22Rv1 (cell line): ENCODE data around the gene PLRG1.

Experiments used
- H3K27ac ChIP-seq: fragments of 450-650 bp; 2 replicates; pipeline ENCODE4 v1.5.1; 2017
- CTCF ChIP-seq: fragments of 450-650 bp; IDR thresholded peaks from 2 replicates; pipeline ENCODE4 v1.5.1; 2017; ENCODE audit warnings: mild to moderate bottlenecking
- ZFX ChIP-seq: fragments of 450-650 bp; IDR thresholded peaks from 2 replicates; pipeline ENCODE4 v1.6.1; 2017; ENCODE audit warnings: antibody characterized with exemption, borderline replicate concordance

Gene PLRG1

DNA sequence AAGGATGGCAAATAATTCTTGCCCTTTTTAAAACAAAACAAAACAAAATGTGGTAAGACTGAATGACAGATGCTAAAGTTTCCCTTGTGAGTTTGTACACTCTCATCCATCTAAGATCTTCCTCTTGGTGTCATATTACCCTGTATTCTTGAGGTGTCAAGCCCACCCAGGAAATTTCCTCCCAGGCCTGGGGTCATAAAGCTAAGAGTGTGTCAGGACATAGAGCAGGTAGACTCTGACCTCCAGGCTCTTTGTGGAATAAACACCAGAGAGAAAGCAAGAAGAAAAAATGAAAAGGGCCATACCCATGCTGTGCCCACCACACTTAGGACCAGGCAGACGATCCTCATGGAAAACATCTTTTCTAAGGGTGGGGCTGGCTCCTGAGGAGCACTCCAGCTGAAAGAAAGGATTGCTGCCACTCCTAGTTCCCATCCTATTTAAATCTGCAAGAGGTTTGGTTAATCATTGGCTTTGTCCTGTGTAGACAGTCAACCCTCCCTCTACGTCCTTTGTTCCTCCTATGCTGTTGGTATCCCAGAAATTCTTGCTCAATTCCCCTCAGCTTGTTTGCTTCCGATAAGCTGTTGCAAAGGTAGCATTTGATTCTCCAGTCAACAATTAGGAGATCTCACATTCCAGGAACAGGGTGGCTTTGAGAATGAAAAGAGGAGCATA lies 40.3 kb upstream of the PLRG1 start, which contains the start of gene FGA:
Gene FGA (minus strand): TSS at position 414 of the 678 bp plus-strand sequence. CDS start 55 bp downstream, at position 359.
- no peak within 1 kb of the TSS for H3K27ac ChIP-seq
- TF ChIP-seq CTCF (no peak), ZFX (no peak)

DNA sequence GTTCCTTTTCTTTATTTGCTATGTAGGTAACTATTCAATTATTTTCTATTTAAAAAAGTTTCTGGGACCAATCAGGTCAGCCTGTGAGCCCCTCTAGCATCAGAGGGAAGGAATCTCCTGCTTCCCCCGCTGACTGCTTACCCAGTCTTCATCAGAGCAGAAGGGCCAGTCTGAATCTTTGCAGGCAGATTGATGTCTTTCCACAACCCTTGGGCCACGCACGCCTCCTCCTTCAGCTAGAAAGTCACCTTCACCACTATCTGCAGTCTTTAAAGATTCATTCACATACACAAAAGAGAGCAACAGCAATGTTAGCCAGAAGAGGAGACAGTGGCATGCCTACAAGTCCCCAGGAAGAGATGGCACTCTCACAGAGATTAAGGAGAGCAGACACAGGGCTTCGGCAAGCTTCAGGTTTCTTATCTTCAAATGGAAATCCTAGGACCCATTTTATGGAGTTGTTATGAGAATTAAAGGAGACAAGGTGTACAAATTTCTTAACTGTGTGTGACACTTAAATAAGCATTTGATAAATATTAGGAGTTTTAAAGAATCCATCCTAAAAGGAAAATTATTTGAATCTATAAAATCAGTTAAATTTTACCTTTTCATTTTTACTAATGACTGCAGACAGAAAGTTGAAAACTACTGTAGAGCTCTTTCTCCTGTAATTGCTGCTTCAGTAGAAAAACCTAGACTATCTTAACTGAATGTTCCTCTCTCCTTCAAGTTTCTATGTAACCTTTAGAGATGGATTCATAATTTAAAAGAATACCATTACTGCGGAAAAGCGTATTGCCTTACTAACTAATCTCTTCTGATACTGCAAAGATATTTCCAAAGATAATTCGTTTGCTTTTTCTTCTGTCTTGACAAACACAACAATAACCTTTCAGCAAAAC lies 39.3 kb upstream of the PLRG1 start:
- no peak for TF ChIP-seq CTCF
- TF ChIP-seq ZFX, result no peak
- H3K27ac ChIP-seq, result no peak overlapping the region

DNA sequence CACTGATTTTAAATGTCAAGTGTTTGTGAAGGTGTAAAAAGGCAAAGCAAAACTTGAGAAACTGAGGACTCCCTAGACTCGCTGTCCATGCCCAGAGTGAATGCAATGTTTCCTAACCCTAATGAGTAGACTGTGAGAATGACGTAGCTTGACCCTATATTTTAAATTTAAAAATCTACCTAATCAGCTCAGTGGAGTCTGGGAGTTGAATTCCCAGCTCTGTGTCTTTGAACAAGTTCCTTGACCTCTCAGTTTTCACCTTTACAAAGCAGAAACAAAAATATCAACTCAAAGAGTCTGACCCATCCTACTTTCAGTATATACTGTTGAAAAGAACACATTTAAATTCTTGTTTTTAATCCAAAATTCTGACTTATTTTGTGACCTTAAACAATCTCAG lies 38.0 kb upstream of the PLRG1 start:
- no peak overlapping the region for H3K27ac ChIP-seq
- TF ChIP-seq CTCF (no peak), ZFX (no peak)

GRCh38 chr4:154586296-154587033 lies 36.3 kb upstream of the PLRG1 start:
- H3K27ac ChIP-seq, result no peak overlapping the region
- TF ChIP-seq CTCF (no peak), ZFX (no peak)

DNA sequence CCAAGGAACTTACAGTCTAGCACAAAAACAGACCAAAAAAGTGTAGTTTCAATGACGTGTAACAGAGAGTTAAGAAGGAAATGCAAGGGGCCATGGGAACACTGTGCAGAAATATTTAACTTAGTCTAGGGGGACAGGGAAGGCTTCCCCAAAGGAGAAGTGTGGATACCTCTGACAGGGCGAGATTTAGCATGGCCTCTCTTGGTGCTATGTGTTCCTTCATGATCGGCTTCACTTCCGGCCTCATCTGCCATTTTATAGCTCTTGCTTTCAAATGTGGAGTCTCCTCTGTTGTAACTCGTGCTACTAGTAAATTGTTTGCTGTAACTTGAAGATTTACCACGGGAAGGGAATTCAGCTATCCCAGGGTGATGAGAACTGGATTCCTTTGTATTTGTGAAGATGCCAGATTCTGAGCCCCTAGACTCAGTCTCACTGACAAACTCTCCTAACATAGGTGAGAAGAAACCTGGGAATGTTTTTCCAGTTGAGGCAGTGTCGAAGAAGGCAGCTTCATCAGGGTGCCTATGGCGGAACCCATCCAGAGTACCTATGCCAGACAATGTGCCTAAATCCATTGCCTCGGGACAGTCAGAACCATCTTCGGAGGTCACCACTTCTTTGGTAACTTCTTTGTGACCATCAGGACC lies 35.3 kb upstream of the PLRG1 start:
- TF ChIP-seq CTCF, result no peak
- no peak for TF ChIP-seq ZFX
- H3K27ac ChIP-seq, result no peak overlapping the region

DNA sequence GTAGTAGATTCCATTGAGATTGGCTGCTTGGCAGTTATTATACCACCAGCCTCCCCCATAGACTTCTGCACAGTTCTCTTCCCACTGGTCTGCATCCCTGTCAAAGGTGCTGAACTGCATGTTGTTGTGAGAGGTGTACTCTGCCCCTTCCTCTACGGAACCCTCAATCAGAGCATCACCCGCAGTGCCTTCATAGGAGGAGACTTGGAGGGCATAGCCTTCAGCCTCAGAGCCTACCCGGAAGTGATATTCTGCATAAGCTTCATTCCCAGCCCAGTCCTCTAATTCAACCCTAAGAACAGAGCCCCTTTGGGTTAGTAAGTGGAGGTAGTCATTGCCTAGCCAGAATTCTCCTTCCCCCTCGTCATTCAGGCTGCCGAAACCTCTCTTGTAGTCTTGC lies 34.1 kb upstream of the PLRG1 start:
- TF ChIP-seq ZFX, result no peak
- TF ChIP-seq CTCF, result no peak
- H3K27ac ChIP-seq, result no peak overlapping the region
